H9 (cell line): ENCODE measurements around the gene PTPRB. TPM values are rescaled to one million over a fixed set of nuclear protein-coding genes. Genes with fewer than 3 reads are reported as not detected.

ENCODE experiments used
- DNase-seq: peaks from one replicate; pipeline ENCODE4 v3.0.0-alpha.2; 2017
- H2AFZ ChIP-seq: one replicate; pipeline ENCODE4 v1.6.1; 2013; ENCODE audit warnings: mild to moderate bottlenecking, low read length, control low read depth, moderate library complexity
- H2AK5ac ChIP-seq: 2 replicates; pipeline ENCODE4 v1.6.1; 2013; ENCODE audit warnings: low read length, control low read depth, mixed read lengths; ENCODE audit not compliant: insufficient read length
- H2BK120ac ChIP-seq: one replicate; pipeline ENCODE4 v1.6.1; 2013; ENCODE audit warnings: low read depth, mild to moderate bottlenecking, low read length, control low read depth, inconsistent platforms; ENCODE audit not compliant: poor library complexity, severe bottlenecking
- H2BK12ac ChIP-seq: 2 replicates; pipeline ENCODE4 v1.6.1; 2013; ENCODE audit warnings: low read length, control low read depth, mixed read lengths, low read depth; ENCODE audit not compliant: insufficient read length
- H2BK15ac ChIP-seq: 2 replicates; pipeline ENCODE4 v1.6.1; 2013; ENCODE audit warnings: low read depth, low read length, control low read depth
- H2BK20ac ChIP-seq: one replicate; pipeline ENCODE4 v1.6.1; 2013; ENCODE audit warnings: low read depth, mild to moderate bottlenecking, low read length, control low read depth, inconsistent platforms; ENCODE audit not compliant: poor library complexity, severe bottlenecking
- H2BK5ac ChIP-seq: 2 replicates; pipeline ENCODE4 v1.6.1; 2013; ENCODE audit warnings: low read length, control low read depth, mixed read lengths; ENCODE audit not compliant: insufficient read length
- H3K14ac ChIP-seq: 2 replicates; pipeline ENCODE4 v1.6.1; 2013; ENCODE audit warnings: low read length, control low read depth; ENCODE audit not compliant: insufficient read depth
- H3K18ac ChIP-seq: 2 replicates; pipeline ENCODE4 v1.6.1; 2013; ENCODE audit warnings: low read depth, mild to moderate bottlenecking, mixed read lengths, low read length, control low read depth; ENCODE audit not compliant: insufficient read length
- H3K23ac ChIP-seq: 2 replicates; pipeline ENCODE4 v1.6.1; 2013; ENCODE audit warnings: low read length, control low read depth, mixed read lengths, low read depth; ENCODE audit not compliant: insufficient read length
- H3K23me2 ChIP-seq: 2 replicates; pipeline ENCODE4 v1.6.1; 2013; ENCODE audit warnings: low read depth, mild to moderate bottlenecking, mixed read lengths, low read length, control low read depth; ENCODE audit not compliant: insufficient read length, poor library complexity, severe bottlenecking
- H3K27ac ChIP-seq: 2 replicates; pipeline ENCODE4 v1.5.1; 2013; ENCODE audit warnings: low read length, control low read depth, mixed read lengths, low read depth; ENCODE audit not compliant: insufficient read length
- H3K27me3 ChIP-seq: 2 replicates; pipeline ENCODE4 v1.6.1; 2013; ENCODE audit warnings: low read length, control low read depth, inconsistent platforms; ENCODE audit not compliant: insufficient read depth
- H3K4ac ChIP-seq: 2 replicates; pipeline ENCODE4 v1.6.1; 2013; ENCODE audit warnings: low read depth, mild to moderate bottlenecking, control low read depth, inconsistent platforms, low read length, moderate library complexity
- H3K4me1 ChIP-seq: 2 replicates; pipeline ENCODE4 v1.6.1; 2013; ENCODE audit warnings: low read length, control low read depth, inconsistent platforms; ENCODE audit not compliant: insufficient read depth
- H3K4me2 ChIP-seq: 2 replicates; pipeline ENCODE4 v1.6.1; 2013; ENCODE audit warnings: low read length, control low read depth, mixed read lengths; ENCODE audit not compliant: insufficient read length, insufficient read depth
- H3K56ac ChIP-seq: 2 replicates; pipeline ENCODE4 v1.6.1; 2013; ENCODE audit warnings: low read depth, mild to moderate bottlenecking, mixed read lengths, low read length, control low read depth; ENCODE audit not compliant: insufficient read length
- H3K79me1 ChIP-seq: 2 replicates; pipeline ENCODE4 v1.6.1; 2013; ENCODE audit warnings: low read depth, mild to moderate bottlenecking, moderate library complexity, low read length, control low read depth, inconsistent platforms; ENCODE audit not compliant: insufficient read depth, poor library complexity, severe bottlenecking
- H3K79me2 ChIP-seq: 2 replicates; pipeline ENCODE4 v1.6.1; 2013; ENCODE audit warnings: low read length, control low read depth, inconsistent platforms; ENCODE audit not compliant: insufficient read depth
- H3K9ac ChIP-seq: 2 replicates; pipeline ENCODE4 v1.6.1; 2013; ENCODE audit warnings: low read length, control low read depth, mixed read lengths; ENCODE audit not compliant: insufficient read length; ENCODE audit errors: extremely low read depth
- H3K9me3 ChIP-seq: one replicate; pipeline ENCODE4 v1.6.1; 2013; ENCODE audit warnings: low read depth, low read length, inconsistent platforms; ENCODE audit not compliant: control insufficient read depth
- H3T11ph ChIP-seq: one replicate; pipeline ENCODE4 v1.6.1; 2013; ENCODE audit warnings: mild to moderate bottlenecking, low read length, control low read depth, inconsistent platforms
- H4K20me1 ChIP-seq: one replicate; pipeline ENCODE4 v1.6.1; 2013; ENCODE audit not compliant: control insufficient read depth, insufficient read length, insufficient read depth
- H4K5ac ChIP-seq: 2 replicates; pipeline ENCODE4 v1.6.1; 2013; ENCODE audit warnings: low read depth, mild to moderate bottlenecking, mixed read lengths, low read length, control low read depth; ENCODE audit not compliant: insufficient read length
- H4K8ac ChIP-seq: replicated peaks from 2 replicates; pipeline ENCODE4 v1.6.1; 2013; ENCODE audit warnings: low read length, control low read depth, mixed read lengths, low read depth; ENCODE audit not compliant: insufficient read length
- H4K91ac ChIP-seq: 2 replicates; pipeline ENCODE4 v1.6.1; 2013; ENCODE audit warnings: low read depth, mild to moderate bottlenecking, moderate library complexity, mixed read lengths, low read length, control low read depth; ENCODE audit not compliant: insufficient read length
- H3K27ac Mint-ChIP-seq, 3 experiments: 2 replicates in 2 of 3; 3 replicates in 1 of 3; pipeline ENCODE4 v1.8.0; 2020 to 2021; ENCODE audit warnings: mixed read lengths in 3 of 3, mild to moderate bottlenecking in 1 of 3, moderate library complexity in 1 of 3
- H3K27me3 Mint-ChIP-seq: 2 replicates; pipeline ENCODE4 v1.8.0; 2021; ENCODE audit warnings: low read depth, mild to moderate bottlenecking, moderate library complexity, mixed read lengths
- H3K36me3 Mint-ChIP-seq, 3 experiments: 2 replicates in 2 of 3; 3 replicates in 1 of 3; pipeline ENCODE4 v1.8.0; 2020 to 2021; ENCODE audit warnings: low read depth in 3 of 3, mixed read lengths in 3 of 3; ENCODE audit not compliant: insufficient read depth in 1 of 3
- H3K4me1 Mint-ChIP-seq, 2 experiments: 2 replicates each; pipeline ENCODE4 v1.8.0; 2020; ENCODE audit warnings: mixed read lengths in 2 of 2
- H3K4me3 Mint-ChIP-seq, 2 experiments: 2 replicates in 1 of 2; 3 replicates in 1 of 2; pipeline ENCODE4 v1.8.0; 2020 to 2021; ENCODE audit warnings: mild to moderate bottlenecking in 2 of 2, mixed read lengths in 2 of 2, moderate library complexity in 1 of 2
- H3K9me3 Mint-ChIP-seq, 2 experiments: 2 replicates in 1 of 2; 3 replicates in 1 of 2; pipeline ENCODE4 v1.8.0; 2020; ENCODE audit warnings: mild to moderate bottlenecking in 2 of 2, mixed read lengths in 2 of 2, moderate library complexity in 1 of 2
- CTCF ChIP-seq: fragments of 200-600 bp; sonication (generic); conservative IDR thresholded peaks from 3 replicates; pipeline ENCODE4 v1.8.0; 2021; ENCODE audit warnings: antibody characterized with exemption, mild to moderate bottlenecking
- WGBS: extraction: QIAGEN DNeasy Blood & Tissue Kit; methylation state at CpG from one replicate; pipeline ENCODE4 v1.1.7; 2013; ENCODE audit warnings: missing lambda C conversion rate, low lambda C conversion rate, mixed read lengths; ENCODE audit not compliant: insufficient read length; ENCODE audit errors: extremely low coverage; 5-methylcytosine and 5-hydroxymethylcytosine counted together
- total RNA-seq: library from RNA; stranded (reverse); gene quantifications from 2 replicates; pipeline ENCODE4 v1.2.1, GENCODE V29; 2021

The PTPRB gene
- total RNA-seq, 1 experiment from 2014 or later: 1.4 TPM

DNA sequence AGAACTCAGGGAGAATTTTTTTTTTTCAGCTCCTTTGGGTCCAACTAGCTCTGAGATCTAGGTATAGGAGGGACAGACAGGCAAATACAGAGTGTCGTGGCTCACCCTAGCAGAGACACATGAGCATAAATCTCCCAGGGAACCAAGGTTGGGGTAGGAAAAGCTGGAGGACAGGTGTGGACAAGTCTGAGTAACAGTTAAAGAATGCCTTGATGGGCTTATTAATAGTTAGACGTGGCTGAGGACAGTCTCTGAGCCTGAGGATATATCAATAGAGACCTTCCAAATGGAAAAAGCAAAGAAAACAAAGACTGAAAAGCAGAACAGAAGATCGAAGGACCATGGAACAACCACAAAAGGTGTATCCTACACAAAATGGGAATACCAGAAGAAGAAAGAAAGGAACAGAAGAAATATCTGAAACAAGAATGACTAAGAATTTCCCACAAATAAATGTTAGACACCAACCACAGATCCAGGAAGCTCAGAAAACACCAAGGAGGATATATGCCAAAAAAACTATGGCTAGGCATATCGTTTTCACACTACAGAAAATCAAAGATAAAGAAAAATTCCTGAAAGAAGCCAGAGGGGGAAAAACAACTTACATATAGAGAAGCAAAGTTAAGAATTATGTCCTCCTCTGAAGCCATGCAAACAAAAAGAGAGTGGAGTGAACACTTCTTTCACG, 80.9 kb downstream of the PTPRB start:
- Histone ChIP-seq H2BK15ac (no peak overlapping the region), H2BK5ac (no peak overlapping the region), H4K20me1 (no peaks in the 10 kb centered on the region), H2AK5ac (no peak overlapping the region), H4K8ac (no peak overlapping the region), H3K4me2 (no peak overlapping the region), H3K9me3 (no peaks in the 10 kb centered on the region), H4K91ac (no peak overlapping the region), H2AFZ (no peak overlapping the region), H3K14ac (no peak overlapping the region), H3T11ph (no peak overlapping the region), H4K5ac (no peak overlapping the region), H3K18ac (no peak overlapping the region), H3K4ac (no peak overlapping the region), H3K79me2 (no peaks in the 10 kb centered on the region), H2BK120ac (no peak overlapping the region), H3K27ac (no peak overlapping the region), H2BK20ac (no peak overlapping the region), H3K79me1 (no peaks in the 10 kb centered on the region), H3K56ac (no peak overlapping the region), H2BK12ac (no peak overlapping the region), H3K4me1 (no peaks in the 10 kb centered on the region; the same call in 1 of the 2 replicates), H3K23ac (no peak overlapping the region), H3K27me3 (no peaks in the 10 kb centered on the region; the same call in 1 of the 2 replicates), H3K9ac (no peak overlapping the region), H3K23me2 (no peaks in the 10 kb centered on the region)
- Mint-ChIP-seq H3K4me1 (peaks cover 5 to 11% of the 10 kb centered on the region in 2 experiments), H3K9me3 (no peaks in the 10 kb centered on the region), H3K36me3 (no peaks in the 10 kb centered on the region), H3K4me3 (no peak overlapping the region), H3K27me3 (no peaks in the 10 kb centered on the region), H3K27ac (no peak overlapping the region; a peak in 1 of 7 replicates)
- no peak for TF ChIP-seq CTCF
- no CpG with 5 or more reads among the region's 5 CpGs for WGBS
- DNase-seq: no peak
